Neutrophil (primary cell): Measurements from ENCODE around the gene TSHZ1.
A peak's percentile ranks its signal among the peaks of the same experiment; 100 is the strongest.

Experiments used
- H3K27ac ChIP-seq: fragments of 200-600 bp; sonication (generic); 2 replicates; pipeline ENCODE4 v1.5.1; 2016; ENCODE audit warnings: mild to moderate bottlenecking, moderate library complexity
- H3K27me3 ChIP-seq: fragments of 200-600 bp; sonication (generic); 2 replicates; pipeline ENCODE4 v1.6.0; 2016; ENCODE audit warnings: mild to moderate bottlenecking
- H3K36me3 ChIP-seq: fragments of 200-600 bp; sonication (generic); 2 replicates; pipeline ENCODE4 v1.5.1; 2017
- H3K4me1 ChIP-seq, 2 experiments: fragments of 200-600 bp in 1 of 2; sonication (generic) in 1 of 2; 1 replicate in 1 of 2; 2 replicates in 1 of 2; pipeline versions ENCODE4 v1.5.1 to v1.6.1; 2013 to 2016; ENCODE audit warnings: low read depth in 1 of 2, low read length in 1 of 2, mild to moderate bottlenecking in 1 of 2, moderate library complexity in 1 of 2; ENCODE audit not compliant: control insufficient read depth in 1 of 2, insufficient read depth in 1 of 2
- H3K4me3 ChIP-seq, 2 experiments: fragments of 200-600 bp in 1 of 2; sonication (generic) in 1 of 2; 1 replicate in 1 of 2; 2 replicates in 1 of 2; pipeline ENCODE4 v1.5.1; 2013 to 2016; ENCODE audit warnings: low read depth in 1 of 2, low read length in 1 of 2, mild to moderate bottlenecking in 1 of 2, moderate library complexity in 1 of 2
- H3K9me3 ChIP-seq: fragments of 200-600 bp; sonication (generic); 2 replicates; pipeline ENCODE4 v1.5.1; 2016
- CTCF ChIP-seq: fragments of 200-600 bp; sonication (generic); IDR thresholded peaks from 2 replicates; pipeline ENCODE4 v1.5.1; 2016; ENCODE audit warnings: antibody characterized with exemption

TSHZ1 gene

GRCh38 chr18:75210274-75211001, at the start of gene TSHZ1:
TSHZ1 (plus strand) TSS chr18:75210797; CDS start chr18:75211877, 1,080 bp downstream.
- TF ChIP-seq CTCF, result no peak
- peaks cover 42% of the 10 kb centered on the region for H3K27me3 ChIP-seq
- H3K27ac ChIP-seq, result peak within 1 kb of the TSS; percentile 93
- no peaks in the 10 kb centered on the region for H3K36me3 ChIP-seq
- no peaks in the 10 kb centered on the region for H3K9me3 ChIP-seq
- peak within 1 kb of the TSS; percentile 68 to 82 for H3K4me3 ChIP-seq
- H3K4me1 ChIP-seq, result peaks cover 34 to 36% of the 10 kb centered on the region in 2 experiments

GRCh38 chr18:75161256-75162028, 49.2 kb upstream of the TSHZ1 start:
- Histone ChIP-seq H3K36me3 (no peaks in the 10 kb centered on the region), H3K4me3 (peak overlapping the region; percentile 56 to 62), H3K9me3 (no peaks in the 10 kb centered on the region), H3K4me1 (peaks cover 0 to 4% of the 10 kb centered on the region in 2 experiments), H3K27ac (no peak overlapping the region), H3K27me3 (peaks cover 4% of the 10 kb centered on the region)
- TF ChIP-seq CTCF, result no peak

GRCh38 chr18:75162467-75162866, 48.1 kb upstream of the TSHZ1 start:
- no peak overlapping the region for H3K27ac ChIP-seq
- H3K36me3 ChIP-seq, result no peaks in the 10 kb centered on the region
- peaks cover 0 to 4% of the 10 kb centered on the region in 2 experiments for H3K4me1 ChIP-seq
- H3K4me3 ChIP-seq, result no peak overlapping the region
- no peaks in the 10 kb centered on the region for H3K9me3 ChIP-seq
- H3K27me3 ChIP-seq, result peaks cover 4% of the 10 kb centered on the region
- TF ChIP-seq CTCF, result no peak

- H3K27me3 ChIP-seq, result peaks cover 9% of the 10 kb centered on the region
- H3K27ac ChIP-seq, result no peak overlapping the region
- no peaks in the 10 kb centered on the region for H3K36me3 ChIP-seq
- H3K4me1 ChIP-seq, result peaks cover 0 to 4% of the 10 kb centered on the region in 2 experiments
- no peak overlapping the region for H3K4me3 ChIP-seq
- TF ChIP-seq CTCF, result no peak
- H3K9me3 ChIP-seq, result no peaks in the 10 kb centered on the region
These were observed 47.6 kb upstream of the TSHZ1 start for GRCh38 chr18:75162978-75163377.

- Histone ChIP-seq H3K9me3 (no peaks in the 10 kb centered on the region), H3K4me1 (peaks cover 0 to 4% of the 10 kb centered on the region in 2 experiments), H3K27me3 (peaks cover 16% of the 10 kb centered on the region), H3K4me3 (no peak overlapping the region), H3K27ac (no peak overlapping the region), H3K36me3 (no peaks in the 10 kb centered on the region)
- no peak for TF ChIP-seq CTCF
These were observed 46.9 kb upstream of the TSHZ1 start for GRCh38 chr18:75163736-75164135.
